GM23248 (cell line): ENCODE data around the gene ZNF598. TPM values are rescaled to one million over a fixed set of nuclear protein-coding genes. Genes with fewer than 3 reads are reported as not detected.

Experiments used
- DNase-seq: peaks from one replicate; pipeline ENCODE4 v3.0.0-alpha.2; 2015
- H2AFZ ChIP-seq: fragments of 200-600 bp; sonication (generic); 2 replicates; pipeline ENCODE4 v1.6.1; 2016; ENCODE audit warnings: antibody characterized with exemption
- H3F3A ChIP-seq: fragments of 200-600 bp; sonication (generic); 2 replicates; pipeline ENCODE4 v1.6.1; 2016; ENCODE audit warnings: mild to moderate bottlenecking, antibody characterized with exemption, mixed run types; ENCODE audit not compliant: insufficient read depth
- H3K27ac ChIP-seq: fragments of 200-600 bp; sonication (generic); 2 replicates; pipeline ENCODE4 v1.5.1; 2016; ENCODE audit warnings: mild to moderate bottlenecking
- H3K27me3 ChIP-seq: fragments of 200-600 bp; sonication (generic); replicated peaks from 2 replicates; pipeline ENCODE4 v1.6.1; 2016; ENCODE audit warnings: mild to moderate bottlenecking; ENCODE audit not compliant: insufficient read depth
- H3K36me3 ChIP-seq: fragments of 200-600 bp; sonication (generic); 2 replicates; pipeline ENCODE4 v1.6.1; 2016; ENCODE audit warnings: low read depth, mild to moderate bottlenecking
- H3K4me1 ChIP-seq: fragments of 200-600 bp; sonication (generic); 2 replicates; pipeline ENCODE4 v1.6.1; 2016; ENCODE audit warnings: mild to moderate bottlenecking; ENCODE audit not compliant: insufficient read depth
- H3K4me2 ChIP-seq: fragments of 200-600 bp; sonication (generic); one replicate; pipeline ENCODE4 v1.6.1; 2016; ENCODE audit warnings: mild to moderate bottlenecking; ENCODE audit not compliant: unreplicated experiment
- H3K4me3 ChIP-seq: fragments of 200-600 bp; sonication (generic); 2 replicates; pipeline ENCODE4 v1.5.1; 2016; ENCODE audit warnings: mild to moderate bottlenecking
- H3K79me2 ChIP-seq: fragments of 200-600 bp; sonication (generic); 2 replicates; pipeline ENCODE4 v1.6.1; 2016; ENCODE audit warnings: mild to moderate bottlenecking; ENCODE audit not compliant: insufficient read depth
- H3K9ac ChIP-seq: fragments of 200-600 bp; sonication (generic); 2 replicates; pipeline ENCODE4 v1.6.1; 2016; ENCODE audit warnings: mild to moderate bottlenecking
- H3K9me2 ChIP-seq: fragments of 200-600 bp; sonication (generic); 2 replicates; pipeline ENCODE4 v1.6.1; 2016; ENCODE audit warnings: mixed run types, mild to moderate bottlenecking, moderate library complexity; ENCODE audit not compliant: insufficient read depth
- H3K9me3 ChIP-seq: fragments of 200-600 bp; sonication (generic); one replicate; pipeline ENCODE4 v1.6.1; 2017; ENCODE audit warnings: low read depth
- H4K20me1 ChIP-seq: fragments of 200-600 bp; sonication (generic); 2 replicates; pipeline ENCODE4 v1.6.0; 2016; ENCODE audit not compliant: insufficient read depth
- EZH2 ChIP-seq: fragments of 200-600 bp; sonication (generic); IDR thresholded peaks from 2 replicates; pipeline ENCODE4 v1.6.1; 2018; ENCODE audit warnings: antibody characterized with exemption, mild to moderate bottlenecking; ENCODE audit not compliant: insufficient read depth, poor library complexity, severe bottlenecking
- EZH2phosphoT487 ChIP-seq: fragments of 200-600 bp; sonication (generic); IDR thresholded peaks from 2 replicates; pipeline ENCODE4 v1.6.1; 2018; ENCODE audit warnings: antibody characterized with exemption, moderate library complexity, mild to moderate bottlenecking, low read depth; ENCODE audit not compliant: insufficient read depth
- whole genome bisulfite sequencing, 2 experiments: methylation state at CpG; one replicate each; pipeline ENCODE4 v1.1.6; 2015 to 2017; ENCODE audit warnings: low lambda C conversion rate in 2 of 2, low coverage in 1 of 2; ENCODE audit errors: missing lambda C conversion rate in 2 of 2; 5-methylcytosine and 5-hydroxymethylcytosine counted together
- in situ Hi-C: fragments of 300-500 bp; cut with MboI; formaldehyde crosslinking; loops from 2 replicates; pipeline ENCODE4 v1.15.0; 2020
- polyA plus RNA-seq: library from polyadenylated mRNA; unstranded; fragments of >200 nt; fragmentation: Nextera tagmentation; extraction: Ambion mirVana; gene quantifications from 2 replicates; pipeline ENCODE4 v1.2.1, GENCODE V29; 2016
- total RNA-seq: library from RNA; depleted of rRNA; stranded (reverse); fragments of >200 nt; shearing (Covaris generic); gene quantifications from 2 replicates; pipeline ENCODE4 v1.2.3, GENCODE V29; 2014

ZNF598 gene
- total and polyA plus RNA-seq, 2 experiments from 2014 or later, result 12.2 to 21.2 TPM

DNA sequence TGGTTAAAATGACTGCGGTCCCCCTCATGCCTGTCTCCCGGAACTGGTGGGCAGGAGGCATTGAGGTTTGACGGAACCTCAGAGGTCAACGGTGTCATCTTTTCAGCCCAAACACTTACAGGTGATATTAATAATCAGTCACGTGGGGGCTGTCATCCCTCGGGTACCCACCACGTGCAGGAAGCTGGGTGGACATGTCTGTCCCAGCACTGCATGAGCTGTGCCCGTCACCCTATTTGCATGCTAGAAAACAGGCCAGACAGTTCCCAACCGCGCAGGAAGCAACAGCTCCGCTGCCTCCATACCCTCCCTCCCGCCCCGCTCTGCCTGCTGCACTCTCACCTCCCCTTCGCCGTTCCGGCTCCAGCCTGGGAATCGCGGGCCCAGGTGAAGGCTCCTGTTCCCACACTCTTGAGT is 18.5 kb downstream of the ZNF598 start:
- no peaks in the 10 kb centered on the region for H3K9me3 ChIP-seq
- in situ Hi-C loops, result no loop called here
- H3K9ac ChIP-seq, result no peak overlapping the region
- peaks cover 5% of the 10 kb centered on the region; the same call in 1 of the 2 replicates for H3K4me1 ChIP-seq
- H3K9me2 ChIP-seq, result no peaks in the 10 kb centered on the region
- H3K27ac ChIP-seq, result no peak overlapping the region
- no peak overlapping the region for H2AFZ ChIP-seq
- no peaks in the 10 kb centered on the region for H3K79me2 ChIP-seq
- H3F3A ChIP-seq, result peaks cover 21% of the 10 kb centered on the region
- H3K36me3 ChIP-seq, result no peaks in the 10 kb centered on the region
- peaks cover 21% of the 10 kb centered on the region; the same call in 1 of the 2 replicates for H3K27me3 ChIP-seq
- H4K20me1 ChIP-seq, result no peaks in the 10 kb centered on the region
- TF ChIP-seq EZH2phosphoT487 (no peak), EZH2 (no peak)
- 16 to 24% methylated on average over 13 to 18 of the region's 18 CpGs for WGBS, 2 experiments
- no peak for DNase-seq
- no peak overlapping the region for H3K4me3 ChIP-seq
- no peak overlapping the region for H3K4me2 ChIP-seq

DNA sequence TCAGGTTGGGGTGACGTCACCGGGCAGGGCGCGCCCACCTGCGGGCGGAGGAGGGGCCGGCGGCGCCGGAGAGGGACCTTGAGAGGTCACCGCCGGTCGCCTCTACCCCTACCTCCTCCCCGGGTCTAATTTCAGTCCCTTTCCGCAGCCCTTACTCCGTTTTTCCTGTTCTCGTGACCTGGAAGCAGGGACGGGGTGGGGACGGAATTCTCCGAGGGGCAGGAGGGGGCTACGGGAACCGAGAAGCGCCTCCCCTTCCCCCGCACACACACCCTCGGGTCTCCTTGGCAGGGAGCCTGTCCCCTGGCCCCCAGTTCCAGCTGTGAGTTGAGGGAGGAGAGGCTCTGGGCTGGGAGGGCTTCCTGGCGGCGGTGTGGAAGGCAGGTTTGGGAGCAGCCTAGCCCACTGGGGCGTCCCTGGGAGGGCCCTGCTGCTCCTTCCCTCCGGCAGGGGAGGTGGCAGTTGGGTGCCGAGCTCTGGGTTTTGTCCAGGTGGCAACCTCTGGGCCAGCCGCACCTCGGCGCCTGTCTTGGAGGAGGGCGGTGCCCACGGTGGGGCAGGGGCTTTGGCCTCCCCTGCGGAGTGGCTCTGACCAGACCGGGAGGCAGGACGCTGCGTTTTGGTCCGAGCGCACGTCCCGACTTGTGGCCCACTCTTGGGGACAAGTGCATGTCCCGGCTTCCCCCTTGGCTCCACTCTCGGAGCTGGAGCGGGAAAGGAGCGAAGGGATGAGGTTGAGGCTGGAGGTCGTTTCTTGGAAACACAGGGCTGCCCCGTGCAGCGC is 19.1 kb downstream of the ZNF598 start:
- TF ChIP-seq EZH2 (peak; percentile 96), EZH2phosphoT487 (0 out of 2 replicates have a peak, but pooled peaks have one; percentile 41)
- H3K27ac ChIP-seq, result no peak overlapping the region
- 7 to 10% methylated on average over 37 to 50 of the region's 50 CpGs for WGBS, 2 experiments
- peaks cover 15% of the 10 kb centered on the region for H3F3A ChIP-seq
- H3K4me3 ChIP-seq, result no peak overlapping the region
- peaks cover 3% of the 10 kb centered on the region; the same call in 1 of the 2 replicates for H3K79me2 ChIP-seq
- no peaks in the 10 kb centered on the region for H3K36me3 ChIP-seq
- in situ Hi-C loops, result no loop called here
- H2AFZ ChIP-seq, result no peak overlapping the region
- H3K4me2 ChIP-seq, result no peak overlapping the region
- no peaks in the 10 kb centered on the region for H3K4me1 ChIP-seq
- no peak for DNase-seq
- H4K20me1 ChIP-seq, result no peaks in the 10 kb centered on the region
- H3K27me3 ChIP-seq, result peaks cover 21% of the 10 kb centered on the region; the same call in 1 of the 2 replicates
- H3K9me3 ChIP-seq, result no peaks in the 10 kb centered on the region
- H3K9me2 ChIP-seq, result no peaks in the 10 kb centered on the region
- no peak overlapping the region for H3K9ac ChIP-seq

GRCh38 chr16:1990101-1990350 is 19.6 kb downstream of the ZNF598 start:
- Histone ChIP-seq H3K9me2 (no peaks in the 10 kb centered on the region), H3F3A (peaks cover 10% of the 10 kb centered on the region; the same call in 1 of the 2 replicates), H3K9me3 (no peaks in the 10 kb centered on the region), H3K4me2 (no peak overlapping the region), H3K27me3 (peaks cover 21% of the 10 kb centered on the region; the same call in 1 of the 2 replicates), H2AFZ (no peak overlapping the region), H3K9ac (no peak overlapping the region), H4K20me1 (no peaks in the 10 kb centered on the region), H3K4me3 (no peak overlapping the region), H3K36me3 (no peaks in the 10 kb centered on the region), H3K79me2 (peaks cover 8% of the 10 kb centered on the region; the same call in 1 of the 2 replicates), H3K27ac (no peak overlapping the region), H3K4me1 (no peaks in the 10 kb centered on the region)
- 0 to 10% methylated on average over 7 to 23 of the region's 25 CpGs for WGBS, 2 experiments
- DNase-seq, result no peak
- in situ Hi-C loops, result no loop called here
- TF ChIP-seq EZH2phosphoT487 (no peak), EZH2 (no peak)

DNA sequence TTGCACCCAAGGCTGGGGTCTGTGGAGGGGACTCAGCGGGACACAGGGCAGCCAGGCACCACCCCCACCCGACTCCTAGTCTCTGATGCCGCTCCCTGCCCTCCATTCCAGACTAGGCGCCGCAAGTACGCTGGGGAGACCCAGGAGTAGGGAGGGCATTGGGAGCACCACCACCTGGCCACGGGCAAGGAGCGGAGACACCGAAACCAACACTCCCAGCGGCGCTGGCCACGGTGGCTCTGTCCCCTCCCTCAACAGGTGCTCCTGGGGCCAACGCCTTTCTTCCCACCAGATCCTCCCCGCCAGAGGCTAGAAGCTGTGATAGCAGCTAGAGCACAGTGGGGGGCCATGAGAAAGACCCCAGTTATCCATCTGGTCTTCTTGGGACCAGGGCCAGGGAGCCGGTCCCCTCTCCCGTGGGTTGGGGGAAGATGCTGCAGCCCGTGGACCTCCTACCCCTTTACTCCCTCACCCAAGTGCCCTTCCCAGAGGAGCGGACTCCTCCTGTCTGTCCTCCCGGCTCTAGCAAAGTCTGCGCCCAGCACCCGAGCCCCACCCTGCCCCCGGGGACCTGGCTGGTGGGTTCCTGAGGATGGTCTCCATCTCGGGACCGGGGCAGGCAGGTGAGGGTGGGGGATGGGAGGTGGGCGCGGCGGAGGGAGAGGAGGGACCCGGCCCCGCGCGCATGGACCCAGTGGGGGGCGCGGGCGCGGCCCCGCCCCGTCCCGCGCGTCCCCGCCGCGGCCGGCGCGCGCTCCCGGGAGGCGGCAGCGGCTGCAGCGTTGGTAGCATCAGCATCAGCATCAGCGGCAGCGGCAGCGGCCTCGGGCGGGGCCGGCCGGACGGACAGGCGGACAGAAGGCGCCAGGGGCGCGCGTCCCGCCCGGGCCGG is 20.2 kb downstream of the ZNF598 start, which contains the start of gene SYNGR3:
Gene SYNGR3 (plus strand): TSS at position 762 of the 892 bp plus-strand sequence. CDS start 133 bp downstream, outside the sequence.
- H3K4me1 ChIP-seq, result no peaks in the 10 kb centered on the region
- no peak within 1 kb of the TSS for H3K9ac ChIP-seq
- H3K9me2 ChIP-seq, result no peaks in the 10 kb centered on the region
- H3K79me2 ChIP-seq, result peaks cover 9% of the 10 kb centered on the region; the same call in 1 of the 2 replicates
- TF ChIP-seq EZH2, result peak; percentile 75
- TF ChIP-seq EZH2phosphoT487, result no peak
- H3K4me2 ChIP-seq, result no peak within 1 kb of the TSS
- DNase-seq, result peak; percentile 66
- in situ Hi-C loops, result no loop called here
- no peak within 1 kb of the TSS for H3K27ac ChIP-seq
- H3F3A ChIP-seq, result peaks cover 10% of the 10 kb centered on the region; the same call in 1 of the 2 replicates
- no peak within 1 kb of the TSS for H2AFZ ChIP-seq
- H3K9me3 ChIP-seq, result no peaks in the 10 kb centered on the region
- 5 to 10% methylated on average over 32 to 50 of the region's 67 CpGs for WGBS, 2 experiments
- H3K4me3 ChIP-seq, result no peak within 1 kb of the TSS
- no peaks in the 10 kb centered on the region for H4K20me1 ChIP-seq
- H3K36me3 ChIP-seq, result no peaks in the 10 kb centered on the region
- peaks cover 21% of the 10 kb centered on the region; the same call in 1 of the 2 replicates for H3K27me3 ChIP-seq
